BJ (cell line): ENCODE measurements around the gene TFAP2E. TPM values are rescaled to one million over a fixed set of nuclear protein-coding genes. Genes with fewer than 3 reads are reported as not detected.

Source experiments
- CTCF ChIA-PET: fragments of 350-600 bp; formaldehyde crosslinking; extraction: SDS; loops from one replicate; lab custom pipeline; 2021; ENCODE audit warnings: antibody characterized with exemption, inconsistent platforms; lab: Yijun Ruan, JAX
- POLR2A ChIA-PET: fragments of 300-600 bp; sonication (Branson Sonifier 250); formaldehyde crosslinking; extraction: SDS; loops from one replicate; lab custom pipeline; 2021; ENCODE audit warnings: antibody characterized with exemption; lab: Charles Lee
- DNase-seq: peaks from one replicate; pipeline ENCODE4 v3.0.0-alpha.2; 2011; ENCODE audit warnings: low read depth
- H3K27me3 ChIP-seq: 2 replicates; pipeline ENCODE4 v1.6.0; 2011; ENCODE audit warnings: low read length; ENCODE audit not compliant: control insufficient read depth, insufficient read depth
- H3K36me3 ChIP-seq: 2 replicates; pipeline ENCODE4 v1.5.1; 2011; ENCODE audit warnings: low read length; ENCODE audit not compliant: control insufficient read depth, insufficient read depth
- H3K4me3 ChIP-seq: 2 replicates; pipeline ENCODE4 v1.5.1; 2011; ENCODE audit warnings: low read depth, mild to moderate bottlenecking, control low read depth, low read length
- polyA minus RNA-seq: library from RNA; depleted of rRNA, polyadenylated mRNA; stranded (reverse); fragments of >200 nt; gene quantifications from 2 replicates; pipeline ENCODE4 v1.2.3, GENCODE V29; 2011; rRNA and poly(A)+ RNA removed
- polyA plus RNA-seq: library from polyadenylated mRNA; depleted of rRNA; stranded (reverse); fragments of >200 nt; gene quantifications from 2 replicates; pipeline ENCODE4 v1.2.3, GENCODE V29; 2011; rRNA removed
- TF ChIP-seq, protein P1 (sequence below): IDR thresholded peaks from 2 replicates; pipeline ENCODE4 v1.5.1; 2011; ENCODE audit warnings: low read depth, mild to moderate bottlenecking, control low read depth, inconsistent platforms, low read length, moderate library complexity; ENCODE audit not compliant: insufficient read depth

The TFAP2E gene
- 0.07 and 0.13 TPM in 2 replicates for polyA plus RNA-seq
- polyA minus RNA-seq: not detected in 2 replicates

GRCh38 chr1:35573198-35574124, at the start of gene TFAP2E:
TFAP2E (plus strand) TSS chr1:35573314; CDS start chr1:35573578, 264 bp downstream.
- POLR2A ChIA-PET: no interaction called here
- Histone ChIP-seq H3K4me3 (peak within 1 kb of the TSS; percentile 55), H3K36me3 (no peaks in the 10 kb centered on the region), H3K27me3 (peaks cover 2% of the 10 kb centered on the region; the same call in 1 of the 2 replicates)
- TF ChIP-seq, protein P1, sequence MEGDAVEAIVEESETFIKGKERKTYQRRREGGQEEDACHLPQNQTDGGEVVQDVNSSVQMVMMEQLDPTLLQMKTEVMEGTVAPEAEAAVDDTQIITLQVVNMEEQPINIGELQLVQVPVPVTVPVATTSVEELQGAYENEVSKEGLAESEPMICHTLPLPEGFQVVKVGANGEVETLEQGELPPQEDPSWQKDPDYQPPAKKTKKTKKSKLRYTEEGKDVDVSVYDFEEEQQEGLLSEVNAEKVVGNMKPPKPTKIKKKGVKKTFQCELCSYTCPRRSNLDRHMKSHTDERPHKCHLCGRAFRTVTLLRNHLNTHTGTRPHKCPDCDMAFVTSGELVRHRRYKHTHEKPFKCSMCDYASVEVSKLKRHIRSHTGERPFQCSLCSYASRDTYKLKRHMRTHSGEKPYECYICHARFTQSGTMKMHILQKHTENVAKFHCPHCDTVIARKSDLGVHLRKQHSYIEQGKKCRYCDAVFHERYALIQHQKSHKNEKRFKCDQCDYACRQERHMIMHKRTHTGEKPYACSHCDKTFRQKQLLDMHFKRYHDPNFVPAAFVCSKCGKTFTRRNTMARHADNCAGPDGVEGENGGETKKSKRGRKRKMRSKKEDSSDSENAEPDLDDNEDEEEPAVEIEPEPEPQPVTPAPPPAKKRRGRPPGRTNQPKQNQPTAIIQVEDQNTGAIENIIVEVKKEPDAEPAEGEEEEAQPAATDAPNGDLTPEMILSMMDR: no peak
- DNase-seq: no peak
- CTCF ChIA-PET: interaction anchor here (0.9 to 5.2 kb wide), 8 partner anchors 9 to 203 kb away, joined by 3 to 68 read pairs (median 4); no protein-coding TSS in a partner anchor

DNA sequence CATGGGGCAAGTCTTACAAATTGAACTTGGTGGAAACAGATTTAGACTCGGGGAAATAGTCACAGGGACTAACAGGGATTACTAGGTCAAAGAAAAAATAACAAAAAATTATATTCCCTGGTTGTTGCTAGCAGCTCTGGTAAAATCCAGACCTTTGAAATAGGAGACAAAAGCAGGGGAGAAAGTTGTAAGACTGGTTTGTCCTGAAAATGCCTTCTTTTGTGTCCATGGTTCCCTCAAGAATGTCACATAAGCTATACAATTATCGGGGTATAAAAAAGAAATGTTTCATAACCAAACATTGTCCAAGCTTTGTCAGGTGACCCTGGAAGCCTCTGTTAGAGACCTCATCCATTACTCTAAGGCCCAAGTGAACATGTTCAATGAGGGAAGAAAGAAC, 49.0 kb upstream of the TFAP2E start:
- Histone ChIP-seq H3K36me3 (no peaks in the 10 kb centered on the region), H3K27me3 (no peaks in the 10 kb centered on the region), H3K4me3 (no peak overlapping the region)
- POLR2A ChIA-PET: no interaction called here
- TF ChIP-seq, protein P1: no peak
- DNase-seq: no peak
- CTCF ChIA-PET: interaction anchor here (0.6 to 0.9 kb wide), 2 partner anchors 11 to 28 kb away, joined by 3 to 5 read pairs; no protein-coding TSS in a partner anchor

- DNase-seq: no peak
- ChIA-PET POLR2A (no interaction called here), CTCF (interaction anchor here (0.6 to 0.8 kb wide), 2 partner anchors 24 to 77 kb away, joined by 3 to 5 read pairs; no protein-coding TSS in a partner anchor)
- Histone ChIP-seq H3K36me3 (peaks cover 7% of the 10 kb centered on the region), H3K27me3 (no peaks in the 10 kb centered on the region), H3K4me3 (no peak overlapping the region)
- TF ChIP-seq, protein P1: no peak
Observed at GRCh38 chr1:35530168-35530567, 42.9 kb upstream of the TFAP2E start.

GRCh38 chr1:35530946-35531345, 42.2 kb upstream of the TFAP2E start:
- DNase-seq: no peak
- peaks cover 7% of the 10 kb centered on the region for H3K36me3 ChIP-seq
- ChIA-PET CTCF (interaction anchor here (1.5 kb wide), 1 partner anchor 34 kb away, joined by 4 read pairs; no protein-coding TSS in a partner anchor), POLR2A (no interaction called here)
- TF ChIP-seq, protein P1: no peak
- no peaks in the 10 kb centered on the region for H3K27me3 ChIP-seq
- no peak overlapping the region for H3K4me3 ChIP-seq

DNA sequence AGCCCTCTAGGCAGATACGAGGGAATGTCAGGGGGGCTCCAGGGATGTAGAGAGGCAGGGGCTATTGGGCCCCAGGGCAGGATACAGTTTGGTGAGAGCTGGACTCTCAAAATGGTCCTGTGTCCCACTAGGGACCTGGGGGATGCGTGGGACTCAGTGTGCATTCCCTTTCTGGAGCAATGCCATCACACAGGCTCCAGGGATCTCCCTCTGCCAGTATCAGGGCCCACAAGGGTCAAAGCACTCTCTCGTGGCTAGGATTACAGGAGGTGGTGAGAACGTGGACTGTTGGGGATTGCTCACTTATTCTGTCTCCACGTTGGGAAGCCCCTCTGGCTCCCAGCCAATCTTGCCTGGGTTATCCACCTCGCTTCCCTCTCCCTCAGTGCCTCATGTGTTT, 41.7 kb upstream of the TFAP2E start:
- H3K4me3 ChIP-seq: no peak overlapping the region
- ChIA-PET CTCF (interaction anchor here (1.5 kb wide), 1 partner anchor 33 kb away, joined by 4 read pairs; no protein-coding TSS in a partner anchor), POLR2A (no interaction called here)
- DNase-seq: no peak
- TF ChIP-seq, protein P1: no peak
- peaks cover 7% of the 10 kb centered on the region for H3K36me3 ChIP-seq
- no peaks in the 10 kb centered on the region for H3K27me3 ChIP-seq
